A549 (cell line): ENCODE results near the gene MITF.

Source experiments
- BHLHE40 ChIP-seq: IDR thresholded peaks from 2 replicates; pipeline ENCODE4 v1.6.1; 2012; ENCODE audit warnings: low read depth, low read length, inconsistent platforms
- CHD2 ChIP-seq: fragments of 150-350 bp; IDR thresholded peaks from 2 replicates; pipeline ENCODE4 v1.6.1; 2014; ENCODE audit warnings: low read length; ENCODE audit not compliant: partially characterized antibody
- CTCF ChIP-seq: fragments of >200 bp; sonication (Bioruptor Twin); formaldehyde crosslinking; IDR thresholded peaks from 3 replicates; pipeline ENCODE4 v1.5.1; 2016
- EP300 ChIP-seq, 2 experiments: fragments of >200 bp; sonication (Bioruptor Twin); formaldehyde crosslinking; IDR thresholded peaks; 2 replicates in 1 of 2; 3 replicates in 1 of 2; pipeline ENCODE4 v1.6.1; 2016 to 2017
- HMGXB4 ChIP-seq: fragments of 250-450 bp; sonication (Bioruptor Pico); IDR thresholded peaks from 2 replicates; pipeline ENCODE4 v1.5.0; 2021; ENCODE audit warnings: mild to moderate bottlenecking, moderate library complexity, borderline replicate concordance
- MAX ChIP-seq: IDR thresholded peaks from 2 replicates; pipeline ENCODE4 v1.6.1; 2012
- PHF8 ChIP-seq: fragments of 200-600 bp; sonication (generic); IDR thresholded peaks from 2 replicates; pipeline ENCODE4 v1.6.1; 2016; ENCODE audit warnings: low read depth, mild to moderate bottlenecking, antibody characterized with exemption, moderate library complexity, borderline replicate concordance
- POLR2A ChIP-seq: IDR thresholded peaks from 2 replicates; pipeline ENCODE4 v1.6.1; 2012; ENCODE audit warnings: mild to moderate bottlenecking, low read length
- RAD21 ChIP-seq, 2 experiments: fragments of >200 bp in 1 of 2; sonication (Bioruptor Twin) in 1 of 2; formaldehyde crosslinking in 1 of 2; IDR thresholded peaks in 1 of 2; conservative IDR thresholded peaks in 1 of 2; 2 replicates in 1 of 2; 3 replicates in 1 of 2; pipeline ENCODE4 v1.6.1; 2012 to 2018; ENCODE audit warnings: inconsistent platforms in 1 of 2
- RCOR1 ChIP-seq: fragments of 150-350 bp; IDR thresholded peaks from 2 replicates; pipeline ENCODE4 v1.6.1; 2014; ENCODE audit warnings: antibody characterized with exemption, low read length, low read depth
- REST ChIP-seq: fragments of 200-600 bp; sonication (generic); IDR thresholded peaks from 2 replicates; pipeline ENCODE4 v1.6.1; 2016; ENCODE audit warnings: antibody characterized with exemption, mild to moderate bottlenecking, moderate library complexity
- RNF2 ChIP-seq: fragments of 200-600 bp; sonication (generic); IDR thresholded peaks from 2 replicates; pipeline ENCODE4 v1.6.1; 2016; ENCODE audit warnings: low read depth, mild to moderate bottlenecking, antibody characterized with exemption, moderate library complexity, borderline replicate concordance

GRCh38 chr3:69776289-69776688, 37.0 kb downstream of the MITF start:
- TF ChIP-seq POLR2A (no peak), RNF2 (no peak), BHLHE40 (no peak), CTCF (no peak), PHF8 (no peak), RAD21 (conservative IDR thresholded peaks at IDR 0.05 in 1 of 2, IDR thresholded peaks at IDR 0.05 in 1 of 2) (no peak), RCOR1 (no peak), MAX (no peak), EP300 (IDR thresholded peaks at IDR 0.05) (no peak), REST (no peak), HMGXB4 (CRISPR knock-in tag) (no peak), CHD2 (no peak)
